IMR-90 (cell line): ENCODE data around the gene DEGS2. TPM values are rescaled to one million over a fixed set of nuclear protein-coding genes. Genes with fewer than 3 reads are reported as not detected.

ENCODE experiments used
- ATAC-seq: fragments of 200-7000 bp; cut with Tn5 transposase; 2 replicates; pipeline ENCODE4 v1.9.1; 2020; ENCODE audit warnings: low read depth, mild to moderate bottlenecking, moderate library complexity
- BruUV-seq: library from RNA; stranded (reverse); fragments of 400-500 nt; replicated peaks from 2 replicates; lab custom pipeline; 2021; lab: Mats Ljungman, UMichigan
- CTCF ChIA-PET: fragments of 300-600 bp; formaldehyde crosslinking; extraction: SDS; loops from one replicate; lab custom pipeline; 2021; ENCODE audit warnings: antibody characterized with exemption; lab: Yijun Ruan, JAX
- POLR2A ChIA-PET: fragments of 300-600 bp; sonication (Branson Sonifier 250); formaldehyde crosslinking; loops from one replicate; lab custom pipeline; 2022; ENCODE audit warnings: antibody characterized with exemption; ENCODE audit not compliant: unreplicated experiment; lab: Charles Lee
- DNase-seq: peaks from one replicate; pipeline ENCODE4 v3.0.0; 2013
- H2AFZ ChIP-seq: replicated peaks from 2 replicates; pipeline ENCODE3; 2013; ENCODE audit warnings: low read length, mild to moderate bottlenecking; ENCODE audit not compliant: poor library complexity
- H2AK5ac ChIP-seq: 2 replicates; pipeline ENCODE4 v1.6.1; 2013; ENCODE audit warnings: low read depth, low read length, inconsistent platforms
- H2AK9ac ChIP-seq: replicated peaks from 2 replicates; pipeline ENCODE3; 2013; ENCODE audit warnings: mild to moderate bottlenecking, low read depth, low read length, moderate library complexity; ENCODE audit not compliant: poor library complexity
- H2BK120ac ChIP-seq: 2 replicates; pipeline ENCODE4 v1.6.1; 2013; ENCODE audit warnings: low read depth, low read length, inconsistent platforms
- H2BK15ac ChIP-seq: 3 replicates; pipeline ENCODE4 v1.6.1; 2013; ENCODE audit warnings: low read depth, low read length, inconsistent platforms
- H2BK20ac ChIP-seq: 2 replicates; pipeline ENCODE4 v1.6.1; 2013; ENCODE audit warnings: low read depth, mild to moderate bottlenecking, inconsistent platforms, low read length, moderate library complexity
- H2BK5ac ChIP-seq: 2 replicates; pipeline ENCODE4 v1.6.1; 2013; ENCODE audit warnings: mild to moderate bottlenecking, low read depth, low read length, inconsistent platforms; ENCODE audit not compliant: poor library complexity, severe bottlenecking
- H3K14ac ChIP-seq: replicated peaks from 2 replicates; pipeline ENCODE4 v1.6.1; 2013; ENCODE audit warnings: low read depth, low read length, inconsistent platforms
- H3K18ac ChIP-seq: 2 replicates; pipeline ENCODE4 v1.6.1; 2013; ENCODE audit warnings: low read depth, low read length, control low read depth
- H3K23ac ChIP-seq: 2 replicates; pipeline ENCODE4 v1.6.1; 2013; ENCODE audit warnings: low read depth, low read length, inconsistent platforms
- H3K27ac ChIP-seq: 2 replicates; pipeline ENCODE4 v1.5.1; 2013; ENCODE audit warnings: mild to moderate bottlenecking, control low read depth, low read length; ENCODE audit not compliant: insufficient read depth
- H3K27me3 ChIP-seq: 2 replicates; pipeline ENCODE4 v1.6.1; 2013; ENCODE audit warnings: low read length; ENCODE audit not compliant: control insufficient read depth, insufficient read depth
- H3K36me3 ChIP-seq: 2 replicates; pipeline ENCODE4 v1.6.1; 2013; ENCODE audit warnings: low read length, mixed read lengths; ENCODE audit not compliant: control insufficient read depth, insufficient read depth
- H3K4ac ChIP-seq: 2 replicates; pipeline ENCODE4 v1.6.1; 2013; ENCODE audit warnings: low read depth, low read length, inconsistent platforms
- H3K4me1 ChIP-seq: 2 replicates; pipeline ENCODE4 v1.6.1; 2013; ENCODE audit warnings: low read length, mixed read lengths; ENCODE audit not compliant: control insufficient read depth, insufficient read depth
- H3K4me2 ChIP-seq: 2 replicates; pipeline ENCODE4 v1.6.1; 2013; ENCODE audit warnings: low read depth, mild to moderate bottlenecking, control low read depth, low read length, moderate library complexity
- H3K4me3 ChIP-seq: 2 replicates; pipeline ENCODE4 v1.5.1; 2013; ENCODE audit warnings: low read depth, mild to moderate bottlenecking, control low read depth, low read length, moderate library complexity; ENCODE audit not compliant: insufficient read depth
- H3K56ac ChIP-seq: 2 replicates; pipeline ENCODE4 v1.6.1; 2013; ENCODE audit warnings: low read length, inconsistent platforms; ENCODE audit not compliant: insufficient read depth; ENCODE audit errors: extremely low read depth
- H3K79me1 ChIP-seq, 2 experiments: 2 replicates each; pipeline ENCODE4 v1.6.1; 2013; ENCODE audit warnings: low read length in 2 of 2, inconsistent platforms in 1 of 2, low read depth in 1 of 2
- H3K9ac ChIP-seq: 2 replicates; pipeline ENCODE4 v1.6.1; 2013; ENCODE audit warnings: low read depth, low read length, control low read depth
- H3K9me1 ChIP-seq: 2 replicates; pipeline ENCODE4 v1.6.1; 2013; ENCODE audit warnings: low read length, inconsistent platforms; ENCODE audit not compliant: insufficient read depth
- H3K9me3 ChIP-seq: 2 replicates; pipeline ENCODE4 v1.6.1; 2013; ENCODE audit warnings: low read length; ENCODE audit not compliant: control insufficient read depth, insufficient read depth
- H4K20me1 ChIP-seq: 2 replicates; pipeline ENCODE4 v1.6.1; 2013; ENCODE audit warnings: low read length, inconsistent platforms; ENCODE audit not compliant: insufficient read depth
- H4K5ac ChIP-seq: 2 replicates; pipeline ENCODE4 v1.6.1; 2013; ENCODE audit warnings: mild to moderate bottlenecking, low read depth, low read length, control low read depth
- H4K8ac ChIP-seq, 2 experiments: 2 replicates each; pipeline ENCODE4 v1.6.1; 2013; ENCODE audit warnings: low read depth in 2 of 2, low read length in 2 of 2, control low read depth in 1 of 2, inconsistent platforms in 1 of 2
- H4K91ac ChIP-seq: 2 replicates; pipeline ENCODE4 v1.6.1; 2013; ENCODE audit warnings: low read depth, low read length, inconsistent platforms; ENCODE audit not compliant: insufficient read depth
- BHLHE40 ChIP-seq: fragments of 150-350 bp; IDR thresholded peaks from 2 replicates; pipeline ENCODE4 v1.6.1; 2016; ENCODE audit warnings: mild to moderate bottlenecking, low read depth, low read length
- CHD1 ChIP-seq: IDR thresholded peaks from 2 replicates; pipeline ENCODE4 v1.6.1; 2012; ENCODE audit warnings: low read depth, low read length, improper control_type of control experiment
- FOS ChIP-seq: fragments of 150-350 bp; IDR thresholded peaks from 2 replicates; pipeline ENCODE4 v1.6.1; 2016; ENCODE audit warnings: low read depth, low read length
- MXI1 ChIP-seq: IDR thresholded peaks from 2 replicates; pipeline ENCODE4 v1.6.1; 2012; ENCODE audit warnings: low read depth, mild to moderate bottlenecking, low read length, moderate library complexity, borderline replicate concordance
- NFE2L2 ChIP-seq: fragments of 150-350 bp; IDR thresholded peaks from 2 replicates; pipeline ENCODE4 v1.6.1; 2016; ENCODE audit warnings: low read depth, mild to moderate bottlenecking, low read length
- POLR2A ChIP-seq: IDR thresholded peaks from 2 replicates; pipeline ENCODE4 v1.6.1; 2012; ENCODE audit warnings: mild to moderate bottlenecking, low read depth, low read length
- RAD21 ChIP-seq: IDR thresholded peaks from 2 replicates; pipeline ENCODE4 v1.6.1; 2012; ENCODE audit warnings: low read length, improper control_type of control experiment
- RFX5 ChIP-seq: IDR thresholded peaks from 2 replicates; pipeline ENCODE4 v1.8.0; 2012; ENCODE audit warnings: low read depth, mild to moderate bottlenecking, low read length, moderate library complexity
- SMC3 ChIP-seq: fragments of 150-350 bp; IDR thresholded peaks from 2 replicates; pipeline ENCODE4 v1.6.1; 2016; ENCODE audit warnings: low read depth, mild to moderate bottlenecking, antibody characterized with exemption, low read length, moderate library complexity
- WGBS, 2 experiments: methylation state at CpG; one replicate each; pipeline versions ENCODE4 v1.1.5 to v1.1.7; 2013; ENCODE audit warnings: missing lambda C conversion rate in 2 of 2; ENCODE audit not compliant: insufficient read length in 1 of 2; ENCODE audit errors: extremely low coverage in 2 of 2; 5-methylcytosine and 5-hydroxymethylcytosine counted together
- dilution Hi-C: fragments of 300-500 bp; cut with HindIII; formaldehyde crosslinking; loops from one replicate; pipeline ENCODE4 v1.14.3; 2018; ENCODE audit warnings: low sequenced_read_pairs; ENCODE audit not compliant: unreplicated experiment
- in situ Hi-C: fragments of 300-500 bp; cut with MboI; formaldehyde crosslinking; loops from 3 replicates; pipeline ENCODE4 v1.14.3; 2019; ENCODE audit warnings: low sequenced_read_pairs, inconsistent platforms, mixed read lengths
- intact Hi-C: fragments of 100-400 bp; cut with micrococcal nuclease; formaldehyde crosslinking; loops from 2 replicates; pipeline ENCODE4 v1.10.0; 2022
- polyA plus RNA-seq, 3 experiments: library from polyadenylated mRNA; depleted of rRNA; stranded (reverse); fragments of >200 nt; gene quantifications; 2 replicates each; pipeline ENCODE4 v1.2.3, GENCODE V29; 2012; ENCODE audit warnings: low replicate concordance in 1 of 3
- total RNA-seq: library from RNA; depleted of rRNA; stranded (reverse); fragments of >200 nt; gene quantifications from 2 replicates; pipeline ENCODE4 v1.2.3, GENCODE V29; 2012
- TF ChIP-seq, protein P1 (sequence below): conservative IDR thresholded peaks from 2 replicates; pipeline ENCODE4 v1.5.1; 2012; ENCODE audit warnings: mild to moderate bottlenecking, low read depth, low read length, improper control_type of control experiment

DEGS2 gene
- total and polyA plus RNA-seq, 2 of the 4 experiments (the other 2 are of a cell fraction), result not detected

DNA sequence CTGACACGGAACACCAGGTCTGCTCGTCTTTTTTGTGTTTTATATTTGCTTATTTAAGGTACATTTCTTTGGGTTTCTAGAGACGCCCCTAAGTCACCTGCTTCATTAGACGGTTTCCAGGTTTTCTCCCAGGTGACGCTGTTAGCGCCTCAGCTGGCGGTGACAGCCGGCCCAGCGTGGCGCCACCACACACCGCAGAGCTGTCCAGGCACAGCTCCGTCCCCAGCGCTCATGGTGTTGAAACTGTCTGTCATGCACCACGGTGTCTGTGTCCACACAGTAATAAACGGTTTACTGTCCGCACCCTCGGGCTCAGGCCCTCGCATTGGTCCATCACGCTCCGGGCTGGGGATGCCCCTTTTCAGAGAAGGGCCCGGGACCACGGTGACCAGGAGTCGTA lies 15.5 kb downstream of the DEGS2 start:
- no peaks in the 10 kb centered on the region for H4K20me1 ChIP-seq
- dilution Hi-C loops, result no loop called here

More for the DNA sequence above, 15.5 kb downstream of the DEGS2 start:
- ATAC-seq (no peak), DNase-seq (no peak)
- Histone ChIP-seq H4K91ac (no peak overlapping the region), H4K8ac (no peak overlapping the region), H2AK5ac (no peak overlapping the region), H2AFZ (no peak overlapping the region), H3K9ac (no peak overlapping the region), H4K5ac (no peak overlapping the region), H3K27ac (no peak overlapping the region), H3K4me2 (no peak overlapping the region), H3K14ac (no peak overlapping the region), H2BK120ac (no peak overlapping the region), H2BK20ac (no peak overlapping the region), H3K27me3 (no peaks in the 10 kb centered on the region), H2AK9ac (no peak overlapping the region), H3K9me1 (no peaks in the 10 kb centered on the region), H2BK15ac (no peak overlapping the region), H3K23ac (no peak overlapping the region), H2BK5ac (no peak overlapping the region), H3K56ac (no peak overlapping the region), H3K18ac (no peak overlapping the region), H3K4ac (no peak overlapping the region), H3K9me3 (no peaks in the 10 kb centered on the region), H3K4me1 (no peaks in the 10 kb centered on the region), H3K4me3 (no peak overlapping the region), H3K36me3 (peaks cover 5% of the 10 kb centered on the region; the same call in 1 of the 2 replicates), H3K79me1 (no peaks in the 10 kb centered on the region)
- intact Hi-C loops, result no loop called here
- ChIA-PET CTCF (no interaction called here), POLR2A (no interaction called here)
- TF ChIP-seq RAD21, result no peak
- no peak for TF ChIP-seq MXI1
- TF ChIP-seq NFE2L2, result no peak
- no peak for TF ChIP-seq POLR2A
- no peak for TF ChIP-seq FOS
- TF ChIP-seq CHD1, result no peak
- no peak for TF ChIP-seq SMC3
- no peak for TF ChIP-seq RFX5
- TF ChIP-seq, protein P1, sequence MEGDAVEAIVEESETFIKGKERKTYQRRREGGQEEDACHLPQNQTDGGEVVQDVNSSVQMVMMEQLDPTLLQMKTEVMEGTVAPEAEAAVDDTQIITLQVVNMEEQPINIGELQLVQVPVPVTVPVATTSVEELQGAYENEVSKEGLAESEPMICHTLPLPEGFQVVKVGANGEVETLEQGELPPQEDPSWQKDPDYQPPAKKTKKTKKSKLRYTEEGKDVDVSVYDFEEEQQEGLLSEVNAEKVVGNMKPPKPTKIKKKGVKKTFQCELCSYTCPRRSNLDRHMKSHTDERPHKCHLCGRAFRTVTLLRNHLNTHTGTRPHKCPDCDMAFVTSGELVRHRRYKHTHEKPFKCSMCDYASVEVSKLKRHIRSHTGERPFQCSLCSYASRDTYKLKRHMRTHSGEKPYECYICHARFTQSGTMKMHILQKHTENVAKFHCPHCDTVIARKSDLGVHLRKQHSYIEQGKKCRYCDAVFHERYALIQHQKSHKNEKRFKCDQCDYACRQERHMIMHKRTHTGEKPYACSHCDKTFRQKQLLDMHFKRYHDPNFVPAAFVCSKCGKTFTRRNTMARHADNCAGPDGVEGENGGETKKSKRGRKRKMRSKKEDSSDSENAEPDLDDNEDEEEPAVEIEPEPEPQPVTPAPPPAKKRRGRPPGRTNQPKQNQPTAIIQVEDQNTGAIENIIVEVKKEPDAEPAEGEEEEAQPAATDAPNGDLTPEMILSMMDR, result no peak
- TF ChIP-seq BHLHE40, result no peak
- in situ Hi-C loops, result no loop called here
- no TSS peak for BruUV-seq
- 96% methylated on average over 19 of the region's 23 CpGs; no CpG with 5 or more reads in 1 of the 2 experiments for WGBS, 2 experiments
